PC-3 (cell line): ENCODE data around the gene RNF103.

Experiments used
- CTCF ChIP-seq: fragments of 300-600 bp; sonication (generic); conservative IDR thresholded peaks from 2 replicates; pipeline ENCODE4 v1.5.1; 2017; ENCODE audit warnings: antibody characterized with exemption, low read depth, mild to moderate bottlenecking, low read length
- EZH2 ChIP-seq: fragments of 300-600 bp; sonication (generic); IDR thresholded peaks from one replicate; pipeline ENCODE4 v1.6.1; 2017; ENCODE audit warnings: antibody characterized with exemption, mild to moderate bottlenecking, low read length; ENCODE audit not compliant: unreplicated experiment
- EZH2phosphoT487 ChIP-seq: fragments of 300-600 bp; sonication (generic); IDR thresholded peaks from 2 replicates; pipeline ENCODE4 v1.6.1; 2018; ENCODE audit warnings: mild to moderate bottlenecking, antibody characterized with exemption, low read length, borderline replicate concordance

GRCh38 chr2:86645752-86646151 is 22.1 kb upstream of the RNF103 start:
- no peak for TF ChIP-seq EZH2
- TF ChIP-seq EZH2phosphoT487, result no peak
- no peak for TF ChIP-seq CTCF
